HEK293T (cell line): ENCODE data around the gene PCBP2.

Experiments used
- ARNT ChIP-seq: fragments of 450-650 bp; IDR thresholded peaks from 2 replicates; pipeline ENCODE4 v1.6.1; 2017; ENCODE audit warnings: mild to moderate bottlenecking
- BHLHE40 ChIP-seq: fragments of 450-650 bp; IDR thresholded peaks from 2 replicates; pipeline ENCODE4 v1.6.1; 2016; ENCODE audit warnings: mild to moderate bottlenecking, moderate library complexity, borderline replicate concordance
- ELF4 ChIP-seq: fragments of 450-650 bp; IDR thresholded peaks from 2 replicates; pipeline ENCODE4 v1.6.1; 2017; ENCODE audit warnings: antibody characterized with exemption
- FOXA1 ChIP-seq: fragments of 450-650 bp; IDR thresholded peaks from 2 replicates; pipeline ENCODE4 v1.6.1; 2016; ENCODE audit warnings: mild to moderate bottlenecking
- FOXK2 ChIP-seq: fragments of 450-650 bp; IDR thresholded peaks from 2 replicates; pipeline ENCODE4 v1.6.1; 2016; ENCODE audit warnings: mild to moderate bottlenecking
- FOXM1 ChIP-seq: fragments of 450-650 bp; IDR thresholded peaks from 2 replicates; pipeline ENCODE4 v1.6.1; 2017; ENCODE audit warnings: mild to moderate bottlenecking, borderline replicate concordance
- HDGF ChIP-seq: fragments of 450-650 bp; IDR thresholded peaks from 2 replicates; pipeline ENCODE4 v1.6.1; 2017; ENCODE audit warnings: antibody characterized with exemption, borderline replicate concordance
- L3MBTL2 ChIP-seq: fragments of 450-650 bp; conservative IDR thresholded peaks from 2 replicates; pipeline ENCODE4 v1.6.1; 2016; ENCODE audit warnings: mild to moderate bottlenecking
- NFRKB ChIP-seq: fragments of 450-650 bp; IDR thresholded peaks from 2 replicates; pipeline ENCODE4 v1.6.1; 2016; ENCODE audit warnings: mild to moderate bottlenecking, moderate library complexity
- PKNOX1 ChIP-seq: fragments of 450-650 bp; IDR thresholded peaks from 2 replicates; pipeline ENCODE4 v1.6.1; 2016
- SP1 ChIP-seq: fragments of 450-650 bp; IDR thresholded peaks from 2 replicates; pipeline ENCODE4 v1.6.1; 2017
- SUZ12 ChIP-seq: fragments of 450-650 bp; IDR thresholded peaks from 2 replicates; pipeline ENCODE4 v1.6.1; 2016; ENCODE audit warnings: mild to moderate bottlenecking
- TARDBP ChIP-seq: fragments of 450-650 bp; IDR thresholded peaks from 2 replicates; pipeline ENCODE4 v1.6.1; 2016
- ZNF384 ChIP-seq: fragments of 450-650 bp; IDR thresholded peaks from 2 replicates; pipeline ENCODE4 v1.6.1; 2016

DNA sequence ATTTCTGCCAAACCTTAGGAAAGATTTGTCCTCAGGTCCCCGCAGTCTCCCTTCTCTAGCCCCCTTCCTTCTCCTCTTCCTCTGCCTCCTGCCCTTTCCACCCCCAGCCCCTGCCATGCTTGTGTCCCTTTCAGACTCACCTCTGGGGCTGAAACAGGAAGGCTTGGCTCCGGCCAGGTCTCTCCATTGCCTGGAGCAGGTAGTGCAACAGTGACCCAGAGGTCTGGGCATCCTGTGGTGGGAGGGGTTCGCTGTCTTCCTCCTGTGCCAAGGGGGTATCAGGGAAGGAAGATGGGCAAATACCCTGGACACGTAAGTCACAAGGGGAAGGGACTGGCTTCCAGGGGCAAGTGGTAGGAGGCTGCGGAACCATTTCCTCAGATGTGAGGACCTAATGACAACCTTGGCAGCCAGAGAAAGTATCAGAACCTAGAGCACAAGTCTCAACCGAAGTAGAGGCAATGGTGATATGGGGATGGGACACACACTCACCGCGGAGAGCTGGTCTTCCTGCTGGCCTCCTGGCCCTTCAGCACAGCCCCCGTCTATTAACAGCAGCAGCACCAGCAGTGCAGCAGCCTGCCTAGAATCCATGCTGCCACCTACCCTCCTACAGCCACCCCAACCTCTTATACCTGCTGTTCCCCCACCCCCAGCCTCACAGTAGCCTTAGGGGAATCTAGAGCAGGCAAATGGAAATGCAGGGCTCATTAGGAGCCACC is 55.1 kb downstream of the PCBP2 start, which contains the start of gene NPFF:
- TF ChIP-seq HDGF (no peak), FOXM1 (no peak), NFRKB (no peak), PKNOX1 (no peak), ZNF384 (no peak), FOXK2 (no peak), SP1 (no peak), SUZ12 (no peak), TARDBP (no peak), BHLHE40 (no peak), ELF4 (no peak), FOXA1 (no peak), ARNT (no peak), L3MBTL2 (no peak)
